ENCODE results near the gene TBC1D16.

GRCh38 chr17:80050706-80051105 is 15.0 kb upstream of the TBC1D16 start:
- TF ChIP-seq CTCF (conservative IDR thresholded peaks at IDR 0.05; ENCODE audit: low read length) = no peak
- TF ChIP-seq EZH2phosphoT487 (IDR thresholded peaks at IDR 0.05; ENCODE audit: borderline replicate concordance, low read depth, low read length) = no peak

Measured in OCI-LY7 (cell line).